GM18868 (cell line): ENCODE results near the gene P2RY14.

Experiments
- ATAC-seq: cut with Tn5 transposase; IDR thresholded peaks from one replicate; pipeline ENCODE4 v1.9.1; 2021; ENCODE audit warnings: mild to moderate bottlenecking, moderate library complexity; ENCODE audit not compliant: unreplicated experiment

P2RY14 gene

DNA sequence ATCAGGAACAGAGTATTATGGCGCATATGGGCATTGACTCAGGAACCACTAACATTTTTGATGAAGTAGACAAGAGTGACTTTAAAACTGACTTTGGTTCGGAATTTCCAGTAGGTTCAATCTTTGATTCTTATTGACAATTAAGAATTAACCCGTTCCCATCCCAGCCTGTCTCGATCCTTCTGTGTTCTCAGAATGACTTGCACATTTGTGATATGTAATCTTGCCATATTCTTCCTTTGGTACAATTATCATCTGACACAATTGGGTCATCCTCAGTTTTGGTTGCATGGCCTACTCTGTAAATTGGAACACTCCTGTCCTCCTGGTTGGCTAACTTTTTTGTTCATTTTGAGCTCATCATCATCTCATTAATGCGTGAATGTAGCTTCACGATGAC, 85.8 kb downstream of the P2RY14 start:
- ATAC-seq = no peak

DNA sequence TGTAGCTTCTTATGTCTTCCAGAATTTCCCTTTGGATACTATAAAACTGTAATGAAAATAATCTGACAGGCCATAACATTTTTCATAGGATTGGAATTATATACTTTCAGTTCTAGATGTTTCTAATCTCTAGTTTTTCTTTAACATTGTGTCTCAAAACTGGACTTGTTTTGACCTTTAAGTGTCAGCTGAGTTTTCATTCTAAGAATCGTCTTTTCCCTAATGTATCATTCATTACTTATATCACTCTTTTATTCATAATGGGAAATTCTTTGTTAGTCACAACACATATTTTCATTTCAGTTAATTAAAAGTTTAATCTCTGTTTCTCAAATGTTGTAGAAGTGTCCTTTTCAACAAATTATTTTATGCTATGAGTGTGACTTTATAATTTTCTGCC, 87.2 kb downstream of the P2RY14 start:
- ATAC-seq = no peak

DNA sequence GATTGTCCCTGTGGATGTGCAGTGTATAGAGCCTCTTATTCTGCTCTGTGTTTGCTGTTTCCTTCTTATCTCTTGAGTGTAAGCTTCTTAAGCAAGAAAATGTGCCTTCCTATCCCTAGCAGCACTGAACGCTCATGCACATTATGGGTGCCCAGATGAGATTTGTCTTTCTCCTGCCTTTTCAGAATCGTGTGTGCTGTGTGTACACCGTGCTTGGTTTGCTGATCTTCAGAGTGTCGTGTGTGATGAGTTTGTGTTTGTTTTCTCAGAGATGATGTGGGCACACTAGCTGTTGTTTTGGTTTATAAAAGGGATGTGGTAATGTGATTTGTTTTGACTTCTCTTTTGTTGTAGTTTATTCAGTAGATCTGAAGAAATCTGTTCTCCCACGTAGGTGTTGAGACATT, 95.1 kb downstream of the P2RY14 start:
- no peak for ATAC-seq

DNA sequence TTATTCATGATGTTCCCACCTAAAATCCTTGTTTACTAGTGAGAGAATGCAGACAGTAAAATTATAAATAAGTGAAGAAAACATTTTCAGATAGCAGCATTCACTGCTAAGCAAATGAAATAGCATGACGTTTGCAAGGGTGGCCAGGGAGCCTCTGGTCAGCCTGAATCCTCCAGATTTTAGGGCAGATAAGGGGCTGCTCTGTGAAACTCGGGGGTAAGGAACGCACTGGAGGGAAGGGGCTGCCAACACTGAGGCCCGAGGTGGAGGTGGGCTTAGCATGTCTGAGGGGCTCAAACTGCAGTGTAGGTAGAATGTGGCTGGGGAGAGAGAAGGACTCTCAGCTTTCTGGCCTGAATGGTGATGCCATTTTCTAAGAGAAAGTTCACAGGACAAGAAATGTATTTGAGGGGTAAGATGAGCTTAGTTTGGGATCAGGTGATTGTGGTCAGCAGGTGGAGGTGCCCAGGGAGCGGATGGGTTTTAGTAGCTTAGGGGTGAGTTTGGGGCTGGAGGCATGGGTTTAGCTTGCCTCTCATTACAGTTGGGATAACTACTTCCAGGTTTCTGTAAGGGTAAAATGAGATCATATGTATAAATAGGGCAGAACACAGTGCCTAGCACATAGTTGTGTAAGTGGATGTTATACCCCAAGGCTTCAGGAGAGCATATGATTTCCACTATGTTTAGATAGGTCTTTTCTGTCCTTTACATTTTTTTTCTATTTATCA, 95.8 kb downstream of the P2RY14 start:
- ATAC-seq = no peak

DNA sequence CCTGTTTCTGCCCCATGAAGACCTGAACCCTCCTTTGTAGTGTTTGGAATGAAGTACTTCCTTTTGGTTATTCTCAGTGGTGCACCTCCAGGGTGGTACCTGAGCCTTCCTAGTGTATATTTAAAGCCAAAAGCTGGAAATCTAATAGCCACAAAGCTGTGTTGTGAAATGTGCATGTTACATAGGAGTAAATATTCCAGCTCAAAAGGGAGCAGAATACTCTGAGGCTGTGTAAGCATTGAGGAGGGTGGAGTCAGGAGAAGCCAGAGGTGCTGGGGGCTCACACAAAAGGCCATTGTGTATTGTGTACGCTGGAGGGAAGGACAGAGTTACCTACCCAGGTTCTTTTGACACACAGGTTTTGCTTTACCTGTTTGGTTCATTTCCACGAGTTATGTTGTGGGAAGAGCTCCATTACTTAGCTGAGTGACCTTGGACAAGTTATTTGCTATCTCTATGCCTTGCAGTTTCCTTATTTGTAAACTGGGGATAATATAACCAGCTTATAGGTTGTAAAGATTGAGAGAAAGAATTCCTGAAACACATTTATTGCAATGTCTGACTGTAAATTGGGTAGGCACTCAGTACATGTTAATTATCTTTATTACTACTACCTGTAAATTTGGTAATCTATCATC, 100.0 kb downstream of the P2RY14 start:
- no peak for ATAC-seq

DNA sequence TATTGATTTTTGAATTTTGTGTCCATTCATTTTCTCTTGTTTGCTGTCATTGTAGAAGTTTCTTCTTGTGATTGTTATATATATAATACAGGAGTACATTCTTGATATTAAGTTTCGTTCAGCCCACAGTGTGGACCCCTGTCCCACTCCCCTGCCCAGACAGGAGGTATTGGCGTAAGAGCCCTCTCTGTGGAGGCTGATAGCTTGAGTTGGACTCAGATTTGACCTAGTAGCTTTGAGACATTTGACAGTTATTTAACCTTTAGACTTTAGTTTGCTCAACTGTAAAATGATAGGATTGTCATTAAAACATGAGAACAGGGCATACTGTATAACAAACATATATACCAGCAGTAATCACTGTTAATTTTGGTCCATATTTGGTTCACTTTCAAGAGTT, 102.4 kb downstream of the P2RY14 start:
- ATAC-seq = no peak

DNA sequence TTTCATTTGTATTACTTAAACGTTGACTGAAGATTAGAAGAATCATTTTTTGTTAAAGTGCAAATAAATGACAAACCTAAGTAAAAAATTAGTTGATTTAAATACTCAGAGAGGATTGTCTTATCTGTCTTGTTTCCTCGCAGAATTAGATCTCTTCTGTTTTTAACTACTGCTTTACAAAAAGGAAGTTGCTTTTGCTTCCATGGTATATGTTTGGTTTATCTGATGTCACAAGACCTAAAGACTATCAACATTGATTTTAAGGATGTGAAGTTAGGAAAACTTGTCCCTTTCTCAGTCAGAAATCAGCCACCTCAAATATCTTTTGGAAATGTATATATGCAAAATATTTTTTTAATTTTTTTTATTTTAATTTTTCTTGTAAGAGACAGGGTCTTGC, 104.0 kb downstream of the P2RY14 start:
- ATAC-seq = no peak

DNA sequence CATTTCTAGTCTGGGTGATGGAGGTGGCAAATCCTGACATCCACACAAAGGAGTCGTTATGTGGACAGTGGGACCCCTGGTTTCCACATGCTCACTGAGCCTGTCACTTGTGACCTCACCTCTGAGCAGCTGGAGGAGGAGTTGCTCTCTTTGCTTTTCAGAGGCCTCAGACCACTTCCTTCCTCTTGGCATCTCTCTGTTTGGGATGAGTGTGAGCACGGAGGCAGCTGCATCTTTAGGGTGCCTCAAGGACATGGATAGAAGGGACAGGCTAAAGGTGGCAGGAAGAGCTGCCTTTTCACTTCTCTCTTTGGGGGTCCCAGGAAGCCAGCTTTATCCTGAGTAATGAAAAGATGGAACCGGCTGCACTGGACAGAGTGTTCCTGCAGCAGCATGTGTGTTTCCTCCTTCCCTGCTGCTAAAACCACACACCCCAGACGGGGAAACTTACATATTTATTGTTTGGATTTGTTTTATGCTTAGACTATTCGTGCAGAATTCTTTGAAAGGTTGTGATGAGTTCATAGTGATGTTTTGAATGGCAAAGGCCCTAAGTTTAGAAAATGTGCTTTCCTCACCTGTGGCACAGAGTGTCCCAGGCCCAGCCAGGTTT, 107.1 kb downstream of the P2RY14 start:
- ATAC-seq = peak; percentile 47

DNA sequence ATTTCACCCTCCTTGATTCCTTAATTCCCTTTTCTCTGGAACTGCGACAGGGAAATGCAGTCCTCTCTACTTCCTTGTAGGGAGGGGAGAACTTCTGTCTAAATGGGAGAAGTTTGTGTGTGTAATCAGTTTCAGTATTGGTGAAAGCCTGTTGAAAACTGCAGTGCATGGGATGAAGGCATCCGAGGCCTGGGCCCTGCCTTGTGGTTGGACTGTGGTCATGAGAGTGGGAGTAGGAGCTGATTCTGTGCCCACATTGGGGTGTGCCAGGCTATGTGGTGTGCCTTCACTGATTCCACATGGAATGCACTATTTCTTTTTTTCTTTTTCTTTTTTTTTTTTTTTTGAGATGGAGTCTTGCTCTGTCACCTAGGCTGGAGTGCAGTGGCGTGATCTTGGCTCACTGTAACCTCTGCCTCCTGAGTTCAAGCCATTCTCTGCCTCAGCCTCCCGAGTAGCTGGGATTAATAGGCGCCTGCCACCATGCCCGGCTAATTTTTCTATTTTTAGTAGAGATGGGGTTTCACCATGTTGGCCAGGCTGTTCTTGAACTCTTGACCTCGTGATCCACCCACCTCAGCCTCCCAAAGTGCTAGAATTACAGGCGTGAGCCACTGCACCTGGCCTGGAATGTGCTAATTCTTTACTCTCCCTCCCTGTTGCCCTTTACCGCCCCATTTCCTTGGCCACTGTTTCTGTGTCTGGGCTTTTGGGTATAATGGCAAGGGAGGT, 108.2 kb downstream of the P2RY14 start:
- peak; percentile 49 for ATAC-seq

DNA sequence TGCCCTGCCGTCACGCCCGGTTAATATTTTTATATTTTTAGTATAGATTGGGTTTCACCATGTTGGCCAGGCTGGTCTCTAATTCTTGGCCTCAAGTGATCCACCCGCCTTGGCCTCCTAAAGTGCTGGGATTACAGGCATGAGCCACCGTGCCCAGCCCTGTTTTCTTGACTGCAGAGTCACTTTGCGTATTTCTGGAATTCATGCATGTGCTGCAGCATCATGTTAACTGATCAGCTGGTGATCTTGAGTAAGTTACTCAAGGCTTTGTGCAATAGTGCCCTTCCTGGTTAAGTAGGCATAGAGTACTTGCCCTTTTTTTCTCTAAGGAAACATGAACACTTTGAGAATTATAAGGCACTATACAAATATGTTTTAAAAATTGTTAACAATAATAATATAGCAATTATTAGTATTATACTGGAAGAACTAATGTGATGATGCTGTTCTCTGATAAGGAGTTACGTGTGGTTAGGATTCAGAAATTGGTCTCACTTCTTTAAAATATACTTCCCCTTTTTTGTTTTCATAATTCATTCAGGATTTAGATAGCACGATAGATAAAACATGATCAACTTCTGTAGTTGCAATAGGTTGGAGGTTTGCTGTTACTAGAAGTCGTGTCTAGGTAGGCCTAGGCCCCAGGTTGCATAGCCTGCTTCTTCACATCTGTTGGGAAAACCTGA, 108.9 kb downstream of the P2RY14 start:
- peak; percentile 61 for ATAC-seq

DNA sequence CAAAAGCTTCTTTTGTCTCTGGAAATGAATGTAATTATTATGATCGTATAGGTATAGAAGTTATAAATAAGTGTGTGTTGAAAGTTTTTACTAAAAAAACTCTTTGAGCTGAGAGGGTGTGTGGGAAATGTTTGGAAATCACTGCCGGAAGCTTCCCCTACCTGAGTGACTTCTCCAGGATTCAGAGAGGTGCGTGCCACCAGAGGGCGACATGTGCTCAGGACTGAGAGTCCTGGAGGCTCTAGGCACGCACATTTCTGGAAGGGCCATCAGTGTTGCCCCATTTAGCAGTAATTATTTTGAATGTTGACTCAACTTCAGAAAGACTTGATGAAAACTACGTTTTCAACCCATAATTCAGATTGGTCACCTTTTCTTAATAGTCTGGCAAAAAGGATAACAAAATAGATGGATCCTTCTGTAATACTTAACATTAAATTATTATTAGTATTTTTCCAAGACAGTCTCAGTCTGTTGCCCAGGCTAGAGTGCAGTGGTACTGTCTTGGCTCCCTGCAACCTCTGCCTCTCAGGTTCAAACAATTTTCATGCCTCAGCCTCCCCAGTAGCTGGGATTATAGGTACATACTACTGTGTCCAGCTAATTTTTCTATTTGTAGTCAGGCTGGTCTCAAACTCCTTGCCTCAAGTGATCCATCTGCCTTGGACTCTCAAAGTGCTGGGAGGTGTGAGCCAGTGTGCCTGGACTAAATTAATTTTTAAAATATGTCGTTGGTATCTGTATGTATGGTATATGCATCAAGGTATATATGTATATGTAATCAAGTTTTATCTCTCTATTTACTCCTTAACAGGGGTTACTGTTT, 109.9 kb downstream of the P2RY14 start:
- ATAC-seq = peak; percentile 45

DNA sequence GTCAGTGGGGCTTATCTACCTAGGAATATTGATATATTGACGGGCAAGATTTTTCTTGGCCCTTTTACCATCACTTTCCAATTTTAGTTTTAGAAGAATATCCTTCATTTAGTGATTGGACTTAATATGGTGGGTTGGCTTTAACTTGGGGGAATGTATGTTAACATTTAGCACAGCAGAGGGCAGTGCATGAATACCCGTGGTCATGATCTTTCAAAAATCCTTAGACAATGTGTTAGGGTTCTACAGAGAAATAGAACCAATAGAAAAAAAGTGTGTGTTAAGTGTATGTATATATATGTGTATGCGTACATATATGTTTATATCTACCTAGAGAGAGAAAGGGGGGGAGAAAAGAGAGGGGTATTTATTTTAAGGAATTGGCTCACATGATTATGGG, 112.2 kb downstream of the P2RY14 start:
- no peak for ATAC-seq

DNA sequence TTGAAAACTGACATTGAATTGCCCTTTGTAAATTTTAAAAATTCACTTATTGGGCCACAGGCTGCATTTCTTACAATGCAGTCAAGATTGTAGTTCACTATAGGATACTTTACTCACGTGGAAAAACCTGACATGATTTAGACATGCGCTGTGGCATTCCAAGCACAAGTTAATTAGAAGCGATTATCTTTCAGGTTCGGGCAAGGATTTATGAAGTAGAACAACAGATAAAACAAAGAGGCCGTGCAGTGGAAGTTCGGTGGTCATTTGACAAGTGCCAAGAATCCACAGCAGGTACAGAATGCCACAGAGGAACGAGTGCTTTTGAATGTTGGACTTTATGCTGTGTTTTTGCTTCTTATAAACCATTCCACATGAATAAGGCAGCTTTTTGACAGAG, 113.1 kb downstream of the P2RY14 start:
- ATAC-seq = no peak
